Fibroblast of the conjunctiva (primary cell): Measurements from ENCODE around the gene PCSK5.
A peak's percentile ranks its signal among the peaks of the same experiment; 100 is the strongest.
"Not testable (repeated sequence)": the region's sequence is repeated elsewhere in the genome, so short reads cannot be mapped to it uniquely, and the experiment has no call there.

ENCODE experiments used
- DNase-seq: peaks from one replicate; pipeline ENCODE4 v3.0.0-alpha.2; 2010; ENCODE audit warnings: low read depth

The PCSK5 gene

DNA sequence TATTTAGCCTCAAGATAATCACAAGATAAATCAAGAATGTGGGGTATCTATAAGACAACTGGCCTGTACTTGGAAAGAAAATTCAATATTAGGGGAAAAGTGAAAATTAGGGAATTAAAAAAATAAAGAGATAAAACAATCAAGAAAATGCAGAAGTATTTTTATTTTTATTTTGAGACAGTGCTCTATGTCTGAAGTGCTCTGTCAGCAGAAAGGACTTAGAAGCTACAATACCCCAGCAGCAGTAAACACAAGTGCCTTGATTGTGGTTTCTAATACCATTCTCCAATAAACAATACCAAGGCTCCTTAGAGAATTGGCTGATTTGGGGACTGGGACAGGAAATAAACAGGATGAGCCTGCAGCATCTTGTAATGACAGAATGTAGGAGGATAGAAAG, 358.8 kb downstream of the PCSK5 start:
- no peak for DNase-seq

DNA sequence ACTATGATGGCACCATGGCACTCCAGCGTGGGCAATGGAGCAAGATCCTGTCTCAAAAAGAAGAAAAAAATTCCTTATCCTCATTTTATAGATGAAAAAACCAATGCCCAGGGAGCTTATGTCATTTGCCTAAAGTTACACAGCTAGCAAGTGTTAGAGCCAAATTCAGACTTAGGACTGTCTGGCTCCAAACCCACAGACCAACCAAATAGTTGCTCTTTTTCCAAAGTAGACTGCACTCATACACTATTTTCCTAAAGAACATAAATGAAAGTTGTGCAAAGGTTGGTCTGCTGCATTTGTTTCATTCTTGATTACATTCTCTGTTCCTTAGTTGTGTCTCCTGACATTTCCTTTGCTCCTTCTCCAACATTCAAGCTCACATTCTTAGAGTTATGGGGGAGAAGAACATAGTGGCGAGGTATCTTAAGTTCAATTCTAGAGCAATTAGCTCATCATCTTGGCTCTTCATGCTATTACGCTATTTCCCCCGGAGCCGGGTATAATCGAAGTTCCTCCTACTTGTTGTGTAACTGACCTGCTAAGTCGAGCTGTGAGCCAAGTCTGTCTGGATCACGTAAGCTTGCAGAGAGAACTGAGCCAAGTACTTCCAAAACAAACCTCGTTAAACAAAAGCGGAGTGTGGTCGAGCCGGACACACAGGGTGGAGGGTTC, 365.4 kb downstream of the PCSK5 start:
- peak; percentile 93 for DNase-seq

DNA sequence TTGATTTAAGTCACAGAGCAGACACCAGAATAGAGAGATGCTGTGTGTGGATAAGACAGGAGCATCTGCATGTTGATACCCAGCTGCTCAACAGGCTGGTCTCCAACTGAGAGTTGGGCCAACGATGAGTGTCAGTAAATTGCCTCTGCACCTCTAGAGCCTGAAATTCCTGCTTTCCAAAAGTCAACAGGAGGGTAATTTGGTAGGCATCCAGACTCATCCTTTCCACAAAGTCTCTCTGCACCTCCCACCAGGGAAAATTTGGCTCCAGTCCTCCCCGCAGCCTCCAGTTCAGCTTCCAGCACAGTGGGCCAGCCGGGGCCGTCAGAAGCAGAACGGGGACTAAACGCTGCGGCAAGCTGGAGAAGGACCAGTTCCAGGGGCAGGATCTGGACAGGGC, 366.8 kb downstream of the PCSK5 start:
- DNase-seq: no peak

DNA sequence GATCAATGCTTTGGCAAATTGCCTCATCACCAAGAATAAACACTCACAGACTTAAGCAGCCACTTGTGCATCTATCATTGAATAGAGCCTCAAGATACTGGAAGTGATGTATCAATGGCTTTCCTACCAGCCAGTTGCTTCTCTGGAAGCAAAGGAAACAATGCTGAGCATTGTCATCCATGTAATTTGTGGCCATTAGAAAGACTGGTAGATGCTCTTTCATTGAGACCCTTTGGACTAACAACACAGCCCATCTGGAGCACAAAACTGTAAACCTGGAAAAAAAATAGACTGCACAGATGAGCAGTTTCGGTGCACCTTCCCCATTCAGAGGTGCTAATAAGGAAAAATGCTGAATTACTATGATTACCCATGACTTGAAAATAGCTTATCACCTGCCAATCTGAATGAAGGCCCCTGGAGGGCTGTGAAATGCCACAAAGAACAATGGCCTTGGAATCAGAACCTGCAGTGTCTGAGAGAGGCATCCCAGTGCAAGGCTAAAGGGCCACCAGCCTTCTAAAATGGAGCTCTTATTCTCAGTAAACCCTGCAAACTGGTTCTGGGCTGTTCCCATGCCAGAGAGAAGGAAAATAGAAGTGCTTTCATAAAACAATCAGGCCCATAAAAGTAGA, 376.3 kb downstream of the PCSK5 start:
- DNase-seq: no peak

GRCh38 chr9:76267284-76267652, 376.8 kb downstream of the PCSK5 start:
- DNase-seq: no peak

- no peak for DNase-seq
Measured at GRCh38 chr9:76269789-76270188, 379.3 kb downstream of the PCSK5 start.

DNA sequence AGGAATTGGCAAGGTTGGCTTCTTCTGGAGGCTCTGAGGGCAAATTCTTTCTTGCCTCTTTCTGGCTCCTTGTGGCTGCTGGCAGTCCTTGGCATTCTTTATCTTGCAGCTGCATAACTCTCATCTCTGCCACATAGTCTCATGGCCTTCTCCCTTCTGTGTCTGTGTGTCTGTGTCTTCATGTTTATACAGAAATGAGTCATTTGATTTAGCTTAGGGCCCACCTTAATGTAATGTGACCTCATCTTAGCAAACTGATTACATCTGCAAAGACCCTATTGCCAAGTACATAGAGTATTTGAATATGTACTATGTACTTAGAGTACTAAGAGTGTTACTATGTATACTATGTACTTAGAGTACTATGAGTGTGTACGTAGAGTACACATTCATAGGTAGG, 381.3 kb downstream of the PCSK5 start:
- DNase-seq: no peak

- DNase-seq: no peak
Measured at GRCh38 chr9:76289042-76289441, 398.6 kb downstream of the PCSK5 start.

DNA sequence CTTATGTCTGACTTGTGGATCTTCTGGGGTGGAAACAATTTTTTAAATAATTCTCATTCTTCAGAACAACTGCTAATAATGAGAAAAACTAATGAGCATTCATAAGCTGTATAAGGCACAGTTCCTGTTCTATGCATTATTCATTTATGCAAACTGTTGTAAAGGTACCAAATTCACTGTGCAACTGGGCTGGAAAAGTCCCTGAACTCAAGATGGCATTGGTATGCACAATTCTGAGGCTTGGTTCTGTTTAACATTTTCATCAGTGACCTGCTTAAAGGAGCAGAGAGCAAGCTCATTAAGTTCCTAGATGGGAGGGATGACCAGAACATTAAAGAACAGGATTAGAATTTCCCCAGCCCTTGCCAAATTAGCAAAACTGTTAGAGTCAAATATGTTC, 399.2 kb downstream of the PCSK5 start:
- no peak for DNase-seq

DNA sequence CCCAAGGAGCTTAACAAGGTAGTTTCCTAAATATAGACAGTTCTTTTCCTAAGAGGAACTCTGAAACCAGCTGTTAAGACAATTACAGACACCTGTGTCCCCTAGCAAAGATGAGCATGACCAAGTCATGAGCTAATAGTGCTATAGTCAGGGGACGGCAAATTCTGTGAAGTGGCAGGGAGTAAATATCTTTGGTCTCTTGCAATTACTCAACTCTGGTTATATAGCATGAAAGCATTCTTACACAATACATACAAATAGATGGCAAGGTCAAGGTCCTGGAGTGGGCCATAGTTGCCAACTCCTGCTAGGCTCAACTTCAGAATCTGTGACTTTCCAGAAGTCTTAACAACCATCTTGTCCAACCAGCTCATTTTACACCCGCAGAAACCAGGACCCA, 400.1 kb downstream of the PCSK5 start:
- DNase-seq: no peak

DNA sequence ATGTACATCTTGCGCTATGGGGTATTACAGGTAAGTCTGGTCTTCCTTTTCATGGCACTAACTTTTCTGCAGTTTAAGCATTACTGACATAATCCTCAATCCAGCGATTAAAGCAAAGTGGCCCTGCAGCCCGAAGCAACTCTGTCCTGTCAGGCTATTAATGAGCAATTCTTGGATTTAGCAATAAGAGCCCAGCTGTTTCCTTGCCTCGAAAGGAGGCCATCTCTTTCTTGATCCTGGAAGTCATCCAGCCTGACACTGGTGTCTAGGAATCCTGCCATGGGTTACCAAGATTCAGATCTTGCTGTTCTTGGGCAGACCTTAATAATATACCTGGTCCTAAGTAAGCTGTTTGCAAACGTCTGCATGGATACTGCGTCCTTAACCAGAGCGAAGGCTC, 401.8 kb downstream of the PCSK5 start:
- DNase-seq: no peak

- DNase-seq: no peak
Measured at GRCh38 chr9:76292658-76293057, 402.2 kb downstream of the PCSK5 start.

GRCh38 chr9:76294301-76294700, 403.8 kb downstream of the PCSK5 start:
- no peak for DNase-seq

GRCh38 chr9:76296561-76297310, 406.3 kb downstream of the PCSK5 start:
- DNase-seq: no peak

DNA sequence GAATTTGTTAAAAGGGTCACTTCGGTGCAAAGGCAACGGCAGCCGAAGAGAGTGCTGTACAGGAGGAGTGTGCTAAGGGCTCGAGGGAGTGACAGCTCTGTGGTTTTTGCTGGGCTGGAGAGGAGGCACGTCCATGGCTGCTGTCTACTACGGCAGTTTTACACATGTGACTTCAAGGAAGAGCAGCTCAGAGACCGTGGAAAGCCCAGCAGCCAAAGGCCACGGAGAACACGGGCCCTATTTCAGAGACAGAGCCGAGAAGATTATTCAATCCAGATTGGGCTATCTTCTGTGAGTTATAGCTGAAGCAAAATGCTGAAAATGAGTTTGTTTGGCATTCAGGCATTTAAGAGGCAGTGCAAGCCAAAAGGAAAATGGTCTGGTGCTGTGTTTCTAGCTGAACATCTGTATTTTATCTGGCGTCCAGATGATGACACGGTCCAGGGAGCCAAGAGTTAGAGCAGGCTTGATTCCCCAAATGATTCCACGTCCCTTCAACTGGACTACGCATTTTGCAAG, 407.3 kb downstream of the PCSK5 start:
- DNase-seq: peak; percentile 59

DNA sequence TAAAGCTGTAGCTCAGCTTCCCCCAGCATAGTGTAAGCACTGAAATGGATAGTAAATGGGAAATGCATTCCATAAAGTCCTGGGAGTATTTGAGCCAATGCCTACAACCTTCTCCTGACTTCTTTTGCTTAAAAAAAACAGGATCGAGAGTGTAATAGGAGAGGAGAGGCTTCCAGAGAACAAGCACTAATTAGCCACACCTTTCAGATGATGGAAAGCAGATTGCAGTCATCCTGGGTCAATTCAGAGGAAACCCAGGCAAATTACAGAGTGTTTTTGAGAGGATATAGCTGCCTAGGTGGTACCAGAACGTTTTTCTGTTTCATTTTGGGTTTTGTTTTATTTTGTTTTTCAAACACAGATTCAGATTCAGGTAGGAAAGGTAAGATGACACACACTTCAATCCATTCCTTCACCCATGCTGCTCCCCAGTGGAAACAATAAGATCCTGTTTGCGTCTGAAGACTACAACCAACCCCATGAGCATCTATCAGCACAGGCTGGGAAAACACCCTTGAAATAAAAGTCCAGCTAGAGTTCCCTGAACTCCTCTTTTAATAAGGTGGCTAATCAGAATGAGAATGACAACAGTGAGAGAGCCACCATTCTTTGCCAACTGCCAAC, 408.2 kb downstream of the PCSK5 start:
- DNase-seq: no peak

GRCh38 chr9:76302543-76302942, 412.1 kb downstream of the PCSK5 start:
- DNase-seq: no peak

- DNase-seq: peak; percentile 56
Measured at GRCh38 chr9:76302947-76303550, 412.6 kb downstream of the PCSK5 start.

GRCh38 chr9:76307047-76307446, 416.6 kb downstream of the PCSK5 start:
- not testable (repeated sequence) for DNase-seq

DNA sequence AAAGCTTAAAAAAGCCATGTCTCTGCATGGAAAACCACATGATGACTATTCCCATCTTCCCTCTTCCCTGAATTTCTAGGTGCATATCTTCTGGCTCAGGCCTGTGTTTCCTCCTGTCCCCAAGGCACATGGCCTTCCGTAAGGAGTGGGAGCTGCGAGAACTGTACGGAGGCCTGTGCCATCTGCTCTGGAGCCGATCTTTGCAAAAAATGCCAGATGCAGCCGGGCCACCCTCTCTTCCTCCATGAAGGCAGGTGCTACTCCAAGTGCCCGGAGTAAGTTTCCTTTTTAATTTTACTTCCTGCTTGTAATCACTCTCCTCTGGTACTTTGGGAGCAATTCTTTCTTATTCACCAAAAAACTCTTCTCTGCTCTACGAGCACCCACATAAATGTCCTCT, 420.1 kb downstream of the PCSK5 start:
- no peak for DNase-seq

GRCh38 chr9:76310991-76311390, 420.5 kb downstream of the PCSK5 start:
- no peak for DNase-seq

DNA sequence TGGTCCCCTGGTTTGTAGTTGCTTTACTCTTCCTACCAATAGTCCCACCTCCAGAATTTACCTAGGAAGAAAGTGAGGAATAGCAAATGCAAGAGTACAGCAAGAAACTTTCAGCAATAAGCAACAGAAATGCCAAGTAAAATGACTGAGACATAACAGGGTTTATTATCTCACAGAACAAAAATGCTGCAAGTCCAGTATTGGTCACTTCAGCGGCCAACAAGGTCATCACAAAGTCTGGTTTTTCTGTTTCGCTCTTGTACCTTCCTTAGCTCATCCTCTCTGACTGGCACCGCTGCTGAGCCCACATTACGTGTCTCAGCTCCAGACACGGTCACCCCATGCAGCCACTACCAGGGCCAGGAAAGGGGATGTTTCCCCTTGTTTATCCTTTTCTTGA, 421.1 kb downstream of the PCSK5 start:
- DNase-seq: no peak
